GM18867 (cell line): ENCODE measurements around the gene ARHGDIA.
A peak's percentile ranks its signal among the peaks of the same experiment; 100 is the strongest.

Experiments used
- ATAC-seq: cut with Tn5 transposase; IDR thresholded peaks from one replicate; pipeline ENCODE4 v1.9.1; 2021; ENCODE audit warnings: mild to moderate bottlenecking, moderate library complexity; ENCODE audit not compliant: unreplicated experiment

ARHGDIA gene

GRCh38 chr17:81870981-81871386 lies at the start of gene ARHGDIA:
Gene ARHGDIA (minus strand): TSS chr17:81871337. CDS start chr17:81869930, 1,407 bp downstream.
- ATAC-seq = peak; percentile 24

DNA sequence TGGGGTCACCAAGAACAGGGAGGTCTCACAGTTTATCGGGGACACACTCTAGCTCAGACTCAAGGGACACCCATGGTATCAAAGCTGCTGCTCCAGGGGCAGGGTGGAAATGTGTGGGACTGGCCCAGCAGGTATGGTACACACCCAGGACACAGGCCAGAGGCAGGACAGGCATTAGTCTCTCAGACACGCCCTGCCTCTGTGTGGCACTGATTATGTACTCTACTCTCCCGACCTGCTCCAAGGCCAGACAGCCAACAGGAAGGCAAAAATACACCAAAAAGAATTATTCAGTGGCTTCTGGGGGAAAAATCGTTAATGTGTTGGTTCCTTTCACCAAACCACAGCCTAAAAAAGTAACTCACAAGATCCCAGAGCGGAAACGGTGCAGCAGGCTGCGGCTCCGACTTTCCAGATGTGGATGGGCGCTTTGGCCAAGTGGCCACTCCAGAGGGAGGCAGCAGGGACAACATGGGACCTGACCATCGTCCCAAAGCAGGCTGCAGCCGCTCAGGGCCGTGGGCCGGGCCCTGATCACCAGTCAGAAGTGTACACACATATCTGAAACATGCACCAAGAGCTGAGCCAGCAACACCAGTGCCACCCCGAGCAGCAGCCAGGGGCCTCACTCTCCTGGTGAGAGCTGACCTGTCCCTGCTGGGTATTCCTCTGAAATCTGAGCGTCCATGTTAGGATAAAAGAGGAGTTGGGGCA lies 47.9 kb upstream of the ARHGDIA start:
- no peak for ATAC-seq

GRCh38 chr17:81918333-81918669 lies 47.2 kb upstream of the ARHGDIA start:
- peak; percentile 22 for ATAC-seq

- peak; percentile 53 for ATAC-seq
Observed at GRCh38 chr17:81917565-81918332, 46.6 kb upstream of the ARHGDIA start, which contains the start of gene SIRT7. Gene SIRT7 (minus strand): TSS chr17:81918176. CDS start chr17:81918131, 45 bp downstream.

- ATAC-seq = no peak
Observed at GRCh38 chr17:81916234-81917001, 45.3 kb upstream of the ARHGDIA start.

DNA sequence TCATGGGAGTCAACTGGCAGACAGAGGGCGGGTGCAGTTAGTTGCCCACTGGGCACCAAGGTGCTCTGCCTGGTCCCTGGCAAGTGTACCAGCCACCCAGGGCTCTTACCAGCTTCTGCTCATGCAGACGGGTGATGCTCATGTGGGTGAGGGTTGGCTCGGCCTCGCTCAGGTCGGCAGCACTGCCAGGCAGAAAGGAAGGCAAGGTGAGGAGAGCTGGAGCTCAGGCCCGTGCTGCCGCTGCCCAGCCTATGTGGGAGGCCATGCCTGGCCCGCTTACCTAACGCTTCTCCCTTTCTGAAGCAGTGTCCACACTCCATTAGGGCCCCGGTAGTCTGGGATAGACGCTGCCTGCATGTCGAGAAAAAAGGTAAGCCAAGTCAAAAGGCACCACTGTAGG lies 44.2 kb upstream of the ARHGDIA start:
- ATAC-seq = no peak

GRCh38 chr17:81914103-81914850 lies 43.1 kb upstream of the ARHGDIA start:
- ATAC-seq = no peak

DNA sequence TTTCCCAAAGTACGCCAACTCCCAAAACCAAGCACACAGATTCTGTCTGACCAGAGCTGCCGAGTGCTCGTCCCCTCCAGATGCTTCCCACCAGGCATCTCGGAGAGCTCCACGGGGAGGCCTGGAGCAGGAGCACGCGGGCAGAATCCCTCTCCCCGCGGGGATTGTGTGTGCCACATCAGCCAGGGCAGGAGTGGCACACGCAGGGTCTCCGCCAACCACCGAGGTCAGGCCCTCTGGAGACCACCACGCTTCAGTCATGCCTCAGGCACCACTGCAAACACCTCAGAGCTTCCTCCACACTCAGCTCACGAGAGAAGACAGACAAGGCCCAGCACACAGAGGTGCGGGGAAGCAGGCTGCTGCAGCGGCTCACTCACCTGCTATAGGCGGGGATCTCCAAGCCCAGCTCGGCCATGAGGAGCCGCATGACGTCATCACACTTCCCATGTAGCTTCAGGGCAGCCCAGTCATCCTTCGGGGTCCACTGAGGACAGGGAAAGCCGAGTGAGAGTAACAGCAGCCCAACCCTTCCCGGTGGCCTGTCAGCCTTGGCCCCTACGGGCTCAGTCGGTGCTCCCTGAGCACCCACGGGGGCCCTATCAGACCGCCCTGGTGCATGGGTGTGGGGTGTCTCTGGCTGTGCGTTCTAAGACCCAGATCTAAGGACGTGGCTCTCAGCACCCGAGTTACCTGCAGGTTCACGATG lies 42.4 kb upstream of the ARHGDIA start:
- ATAC-seq = no peak

DNA sequence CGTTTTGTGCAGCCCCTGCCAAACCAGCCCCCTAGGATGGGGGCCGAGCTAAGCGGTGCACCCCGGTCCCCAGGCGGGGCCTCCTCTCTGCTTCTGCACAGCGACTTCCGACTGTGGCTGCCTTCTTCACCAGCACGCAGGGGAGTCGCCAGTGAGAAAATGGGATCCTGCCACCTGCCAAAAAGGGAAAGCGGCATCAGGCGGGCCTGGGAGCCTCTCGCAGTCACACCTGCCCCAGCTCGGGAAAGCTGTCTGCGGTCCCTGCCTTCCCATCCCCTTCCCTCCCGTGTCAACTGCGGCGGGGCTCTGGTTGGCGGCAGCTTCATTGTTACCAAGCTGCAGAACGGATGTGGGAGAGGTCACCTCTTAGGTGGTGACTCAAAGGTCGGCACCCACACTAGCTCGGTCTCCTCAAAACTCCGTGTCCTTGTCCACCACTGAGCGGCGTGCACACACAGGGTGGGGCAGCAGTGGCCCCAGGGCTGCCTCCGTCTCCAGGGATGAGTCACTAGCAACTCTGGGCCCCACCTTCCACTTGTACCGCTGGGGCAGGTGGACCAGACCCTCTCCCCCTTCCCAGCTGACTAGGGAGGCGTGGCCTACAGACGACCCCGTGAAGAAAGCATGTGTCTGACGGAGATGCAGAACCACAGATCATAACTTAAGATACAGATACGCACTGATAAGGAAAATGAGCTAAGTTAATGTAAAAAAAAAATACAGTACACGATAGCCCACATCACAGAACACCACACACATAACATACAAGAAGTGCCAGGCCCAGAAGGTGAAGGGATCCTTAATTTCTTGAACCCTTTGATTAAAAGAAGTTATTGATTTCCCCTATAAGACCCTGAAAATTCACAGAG lies 41.5 kb upstream of the ARHGDIA start:
- ATAC-seq = no peak

GRCh38 chr17:81911969-81912368 lies 40.8 kb upstream of the ARHGDIA start:
- no peak for ATAC-seq

GRCh38 chr17:81911277-81911961 lies 40.3 kb upstream of the ARHGDIA start, which contains the start of gene PCYT2:
Gene PCYT2 (minus strand): TSS chr17:81911399. CDS start chr17:81911355, 44 bp downstream.
- ATAC-seq = peak; percentile 63

- peak; percentile 21 for ATAC-seq
Observed at GRCh38 chr17:81910840-81911276, 39.7 kb upstream of the ARHGDIA start.

DNA sequence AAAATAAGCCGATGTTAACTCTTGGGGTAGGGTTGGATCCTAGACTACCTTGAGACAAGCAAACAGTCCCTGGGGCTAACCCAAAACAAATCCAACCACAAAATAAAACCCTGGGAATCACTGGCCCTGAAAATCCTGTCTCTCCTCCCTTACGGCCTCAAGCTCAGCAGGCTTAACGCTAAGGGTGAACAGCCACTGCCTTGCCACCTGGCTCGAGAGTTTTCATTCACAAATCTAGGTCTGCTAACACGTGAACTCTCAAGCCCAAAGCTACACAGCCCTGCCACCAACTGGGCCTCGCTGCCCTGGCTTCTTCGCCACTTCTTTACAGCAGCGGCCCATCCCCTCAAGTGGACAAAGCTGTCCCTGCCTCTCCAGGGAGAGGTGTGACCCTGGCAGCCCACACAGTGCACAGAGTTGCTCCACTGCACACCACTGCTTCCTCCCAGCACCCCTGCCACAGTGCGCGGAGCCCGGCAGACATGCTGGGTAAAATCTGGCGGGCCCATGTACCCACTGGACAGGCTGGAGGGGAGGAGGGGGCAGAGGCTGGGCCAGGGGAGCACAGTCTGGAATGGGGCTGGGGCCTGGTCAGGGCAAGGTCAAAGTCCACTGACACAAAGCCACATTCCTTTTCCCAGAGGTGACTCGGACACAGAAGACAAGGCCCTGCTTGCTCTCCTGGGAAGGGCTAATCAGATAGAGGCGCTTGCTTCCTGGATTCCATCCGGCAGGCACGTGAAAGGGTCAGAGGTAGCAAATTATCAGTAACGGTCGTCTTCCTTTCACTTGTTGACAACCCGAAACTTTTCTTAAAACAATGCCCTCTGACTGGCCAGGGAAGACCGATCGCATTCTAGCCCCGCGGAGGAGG lies 39.1 kb upstream of the ARHGDIA start:
- ATAC-seq = peak; percentile 3

DNA sequence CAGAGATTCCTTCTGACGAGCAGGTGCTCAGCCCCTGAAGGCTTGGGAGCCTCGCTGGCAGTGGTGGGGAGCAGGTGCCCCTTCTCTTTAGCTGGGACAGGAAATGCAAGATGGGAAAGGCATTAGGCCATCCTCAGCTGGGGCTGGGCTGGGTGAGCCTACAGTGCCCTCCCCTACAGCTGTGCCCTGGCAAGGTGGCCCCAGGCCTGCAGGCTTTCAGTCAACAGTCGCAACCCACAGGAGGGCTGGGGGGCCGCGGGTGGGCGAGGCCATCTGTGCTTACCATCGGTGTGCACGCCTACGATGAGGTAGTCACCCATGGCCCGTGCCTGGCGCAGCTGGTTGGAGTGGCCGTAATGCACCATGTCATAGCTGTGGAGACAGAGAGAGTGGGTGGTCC lies 38.1 kb upstream of the ARHGDIA start:
- ATAC-seq = no peak

DNA sequence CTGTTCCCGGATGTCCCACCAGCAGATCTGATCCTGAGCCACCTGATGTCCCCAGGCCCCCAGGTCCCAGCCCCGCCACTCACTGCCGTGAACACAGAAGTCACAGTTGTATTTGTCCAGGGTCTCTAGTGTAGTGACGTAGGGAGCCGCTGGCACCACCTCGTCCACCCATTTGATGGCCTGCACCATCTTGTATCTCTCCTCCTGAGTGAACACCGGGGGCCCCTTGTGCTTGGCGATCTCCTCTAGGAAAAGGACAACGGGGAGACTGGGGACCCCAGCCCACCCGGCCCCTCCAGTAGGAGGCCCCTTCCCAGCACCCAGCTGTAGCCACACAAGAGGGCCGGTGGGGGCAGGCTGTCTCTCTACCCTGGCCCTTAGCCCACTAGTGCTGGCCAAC lies 37.7 kb upstream of the ARHGDIA start:
- ATAC-seq = no peak

DNA sequence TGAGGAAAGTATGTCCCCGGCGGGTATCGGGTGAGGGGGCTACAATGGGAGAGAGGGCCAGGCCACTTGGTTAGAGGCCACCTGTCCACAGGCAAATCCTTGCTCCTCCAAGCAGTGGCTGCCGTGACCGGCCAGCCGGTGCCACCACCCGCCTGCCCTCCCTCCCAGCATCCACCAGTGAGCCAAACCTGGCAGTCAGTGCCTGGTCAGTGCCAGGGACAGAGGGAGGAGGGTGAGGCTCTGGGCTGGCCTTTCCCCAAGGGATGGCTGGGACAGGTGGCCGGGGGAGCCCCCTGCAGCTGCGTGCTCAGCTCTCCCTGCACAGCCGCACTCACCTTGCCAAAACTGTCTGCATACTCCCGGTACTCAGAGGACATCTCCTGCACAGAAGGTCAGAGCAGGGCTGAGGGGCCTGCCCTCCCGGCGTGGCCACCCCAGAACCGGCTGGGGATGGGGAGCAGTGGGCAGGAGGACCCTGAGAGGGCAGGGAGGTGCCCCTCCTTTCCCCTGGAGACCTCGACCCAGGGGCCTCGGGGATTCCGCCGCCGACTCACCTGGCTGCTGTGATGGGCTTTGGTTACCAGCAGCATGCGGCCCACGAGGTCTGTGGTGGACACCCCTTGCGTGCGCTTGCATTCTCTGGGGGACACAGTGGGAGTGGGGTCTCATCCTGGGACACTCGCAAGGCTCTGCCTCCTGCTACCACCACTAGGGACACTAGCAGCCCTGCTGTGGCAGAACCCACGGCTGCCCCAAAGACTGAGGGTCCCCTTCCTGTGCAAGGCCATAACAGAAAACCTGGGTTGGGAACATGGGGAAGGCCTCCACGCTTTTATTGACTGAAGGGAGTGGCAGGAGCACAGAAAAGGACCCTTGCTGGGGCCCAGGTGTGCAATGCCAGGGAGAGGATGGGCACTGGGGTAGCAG lies 36.3 kb upstream of the ARHGDIA start:
- no peak for ATAC-seq
